Measurements from ENCODE around the gene ZSCAN16.

DNA sequence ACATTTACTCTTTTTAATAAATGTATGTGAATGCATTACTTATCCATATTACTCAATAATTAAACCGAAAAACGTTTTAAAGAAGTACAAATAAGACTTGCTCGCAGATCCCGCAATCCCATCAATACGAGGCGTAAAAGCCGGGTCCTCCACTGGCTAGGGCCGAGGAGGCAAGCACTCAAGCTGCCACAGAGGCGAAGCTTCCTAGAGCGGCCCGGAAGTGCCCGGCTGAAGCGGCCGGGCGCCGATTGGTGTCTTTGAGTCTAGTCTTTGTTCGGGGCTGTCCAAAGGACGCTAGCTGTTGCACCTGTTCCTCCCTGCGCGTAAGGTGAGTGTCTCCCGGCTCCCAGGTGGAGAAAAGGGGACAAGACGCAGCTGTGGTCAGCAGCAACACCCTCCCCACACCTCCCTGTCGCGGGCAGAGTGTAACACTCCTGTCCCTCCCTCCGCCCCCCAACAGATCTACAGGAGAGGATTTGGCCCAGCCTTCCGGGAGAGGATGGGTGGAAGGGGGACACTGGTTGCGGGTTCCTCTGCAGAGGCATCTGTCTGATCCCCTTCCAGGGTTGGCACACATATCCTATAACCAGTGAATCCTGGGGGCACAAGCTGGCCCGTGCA is at the start of gene ZSCAN16:
- TF ChIP-seq, protein P1, sequence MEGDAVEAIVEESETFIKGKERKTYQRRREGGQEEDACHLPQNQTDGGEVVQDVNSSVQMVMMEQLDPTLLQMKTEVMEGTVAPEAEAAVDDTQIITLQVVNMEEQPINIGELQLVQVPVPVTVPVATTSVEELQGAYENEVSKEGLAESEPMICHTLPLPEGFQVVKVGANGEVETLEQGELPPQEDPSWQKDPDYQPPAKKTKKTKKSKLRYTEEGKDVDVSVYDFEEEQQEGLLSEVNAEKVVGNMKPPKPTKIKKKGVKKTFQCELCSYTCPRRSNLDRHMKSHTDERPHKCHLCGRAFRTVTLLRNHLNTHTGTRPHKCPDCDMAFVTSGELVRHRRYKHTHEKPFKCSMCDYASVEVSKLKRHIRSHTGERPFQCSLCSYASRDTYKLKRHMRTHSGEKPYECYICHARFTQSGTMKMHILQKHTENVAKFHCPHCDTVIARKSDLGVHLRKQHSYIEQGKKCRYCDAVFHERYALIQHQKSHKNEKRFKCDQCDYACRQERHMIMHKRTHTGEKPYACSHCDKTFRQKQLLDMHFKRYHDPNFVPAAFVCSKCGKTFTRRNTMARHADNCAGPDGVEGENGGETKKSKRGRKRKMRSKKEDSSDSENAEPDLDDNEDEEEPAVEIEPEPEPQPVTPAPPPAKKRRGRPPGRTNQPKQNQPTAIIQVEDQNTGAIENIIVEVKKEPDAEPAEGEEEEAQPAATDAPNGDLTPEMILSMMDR (conservative IDR thresholded peaks at IDR 0.05; ENCODE audit: low read depth, low read length), result no peak
- TF ChIP-seq EZH2phosphoT487 (IDR thresholded peaks at IDR 0.05; ENCODE audit: borderline replicate concordance, low read length), result no peak
- no peak for TF ChIP-seq EZH2 (IDR thresholded peaks at IDR 0.05; ENCODE audit: low read length, unreplicated experiment)

All from PC-3 (cell line).